Prostate gland (tissue), 2 donors: ENCODE data around the gene EFNA3.

Source experiments
- CTCF ChIP-seq, 4 experiments: fragments of 200-600 bp in 2 of 4; fragments of 450-650 bp in 2 of 4; sonication (generic) in 2 of 4; IDR thresholded peaks; 1 replicate in 3 of 4; 2 replicates in 1 of 4; pipeline ENCODE4 v1.5.1; 2016 to 2019; ENCODE audit warnings: antibody characterized with exemption in 4 of 4, mild to moderate bottlenecking in 2 of 4, moderate library complexity in 2 of 4
- POLR2A ChIP-seq: fragments of 450-650 bp; IDR thresholded peaks from one replicate; pipeline ENCODE4 v1.6.1; 2016; ENCODE audit warnings: antibody characterized with exemption, mild to moderate bottlenecking

- no peak for TF ChIP-seq CTCF (IDR thresholded peaks at IDR 0.05)
- peak; percentile 47 for TF ChIP-seq POLR2A
Observed at GRCh38 chr1:155051777-155052398, 26.7 kb upstream of the EFNA3 start.
